HL-60 (cell line): ENCODE data around the gene LPCAT1.

Experiments
- DNase-seq, 2 experiments: peaks; one replicate each; pipeline ENCODE4 v3.0.0-alpha.2; 2010 to 2020; ENCODE audit warnings: low read depth in 1 of 2, low spot score in 1 of 2
- H3K27ac ChIP-seq: fragments of 250-450 bp; sonication (Bioruptor Pico); replicated peaks from 2 replicates; pipeline ENCODE4 v1.5.1; 2020; ENCODE audit warnings: mild to moderate bottlenecking, moderate library complexity
- H3K27me3 ChIP-seq: fragments of 250-450 bp; sonication (Bioruptor Pico); 2 replicates; pipeline ENCODE4 v1.5.1; 2021; ENCODE audit warnings: mild to moderate bottlenecking, moderate library complexity; ENCODE audit not compliant: insufficient read depth, poor library complexity, severe bottlenecking
- H3K4me3 ChIP-seq: replicated peaks from 2 replicates; pipeline ENCODE4 v1.5.1; 2011; ENCODE audit warnings: mild to moderate bottlenecking, control low read depth, low read length; ENCODE audit not compliant: insufficient read depth
- GABPA ChIP-seq: IDR thresholded peaks from 2 replicates; pipeline ENCODE4 v1.6.1; 2012; ENCODE audit warnings: low read depth
- POLR2AphosphoS5 ChIP-seq: IDR thresholded peaks from 2 replicates; pipeline ENCODE4 v1.6.1; 2012; ENCODE audit warnings: low read depth
- SPI1 ChIP-seq: IDR thresholded peaks from 2 replicates; pipeline ENCODE4 v1.6.1; 2012; ENCODE audit warnings: low read depth, mild to moderate bottlenecking, borderline replicate concordance
- TF ChIP-seq, protein P1 (sequence below): IDR thresholded peaks from 2 replicates; pipeline ENCODE4 v1.6.1; 2012; ENCODE audit warnings: low read depth; ENCODE audit not compliant: insufficient replicate concordance
- TF ChIP-seq, protein P2 (sequence below): IDR thresholded peaks from one replicate; pipeline ENCODE4 v1.5.1; 2011; ENCODE audit warnings: low read length, control low read depth, inconsistent platforms; ENCODE audit not compliant: insufficient read depth

The LPCAT1 gene

DNA sequence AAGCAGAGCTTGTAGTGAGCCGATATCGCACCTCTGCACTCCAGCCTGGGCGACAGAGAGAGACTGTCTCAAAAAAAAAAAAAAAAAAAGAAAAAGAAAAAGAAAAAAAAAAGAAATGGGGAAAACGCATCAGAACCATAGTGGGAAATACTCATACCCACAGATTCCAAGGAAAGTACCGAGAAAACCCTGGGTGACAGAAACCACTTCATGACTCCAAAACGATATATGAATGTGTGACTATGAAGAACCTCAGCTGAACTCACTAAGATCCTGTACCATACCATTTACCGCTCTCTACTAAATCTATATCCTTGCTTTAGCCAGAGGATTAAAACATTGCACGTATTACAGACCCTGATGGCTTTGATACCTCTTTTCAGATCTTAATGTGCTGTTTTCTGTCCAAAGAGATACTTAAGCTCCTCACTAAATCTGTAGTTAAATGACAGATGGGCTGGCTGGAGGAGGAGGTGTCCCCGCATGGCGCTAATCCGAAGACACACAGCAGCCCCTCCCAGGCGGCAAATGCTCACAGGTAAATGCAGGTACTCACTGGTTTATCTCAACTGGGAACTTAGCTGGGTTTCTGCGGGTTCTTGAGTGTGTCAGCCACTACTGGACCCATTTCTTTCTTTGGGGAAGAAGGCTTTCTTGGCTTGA is 2.8 kb downstream of the LPCAT1 start:
- Histone ChIP-seq H3K27ac (no peak overlapping the region), H3K27me3 (no peaks in the 10 kb centered on the region), H3K4me3 (no peak overlapping the region)
- TF ChIP-seq POLR2AphosphoS5 (no peak), SPI1 (no peak), GABPA (no peak)
- TF ChIP-seq, protein P1, sequence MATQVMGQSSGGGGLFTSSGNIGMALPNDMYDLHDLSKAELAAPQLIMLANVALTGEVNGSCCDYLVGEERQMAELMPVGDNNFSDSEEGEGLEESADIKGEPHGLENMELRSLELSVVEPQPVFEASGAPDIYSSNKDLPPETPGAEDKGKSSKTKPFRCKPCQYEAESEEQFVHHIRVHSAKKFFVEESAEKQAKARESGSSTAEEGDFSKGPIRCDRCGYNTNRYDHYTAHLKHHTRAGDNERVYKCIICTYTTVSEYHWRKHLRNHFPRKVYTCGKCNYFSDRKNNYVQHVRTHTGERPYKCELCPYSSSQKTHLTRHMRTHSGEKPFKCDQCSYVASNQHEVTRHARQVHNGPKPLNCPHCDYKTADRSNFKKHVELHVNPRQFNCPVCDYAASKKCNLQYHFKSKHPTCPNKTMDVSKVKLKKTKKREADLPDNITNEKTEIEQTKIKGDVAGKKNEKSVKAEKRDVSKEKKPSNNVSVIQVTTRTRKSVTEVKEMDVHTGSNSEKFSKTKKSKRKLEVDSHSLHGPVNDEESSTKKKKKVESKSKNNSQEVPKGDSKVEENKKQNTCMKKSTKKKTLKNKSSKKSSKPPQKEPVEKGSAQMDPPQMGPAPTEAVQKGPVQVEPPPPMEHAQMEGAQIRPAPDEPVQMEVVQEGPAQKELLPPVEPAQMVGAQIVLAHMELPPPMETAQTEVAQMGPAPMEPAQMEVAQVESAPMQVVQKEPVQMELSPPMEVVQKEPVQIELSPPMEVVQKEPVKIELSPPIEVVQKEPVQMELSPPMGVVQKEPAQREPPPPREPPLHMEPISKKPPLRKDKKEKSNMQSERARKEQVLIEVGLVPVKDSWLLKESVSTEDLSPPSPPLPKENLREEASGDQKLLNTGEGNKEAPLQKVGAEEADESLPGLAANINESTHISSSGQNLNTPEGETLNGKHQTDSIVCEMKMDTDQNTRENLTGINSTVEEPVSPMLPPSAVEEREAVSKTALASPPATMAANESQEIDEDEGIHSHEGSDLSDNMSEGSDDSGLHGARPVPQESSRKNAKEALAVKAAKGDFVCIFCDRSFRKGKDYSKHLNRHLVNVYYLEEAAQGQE = no peak
- TF ChIP-seq, protein P2, sequence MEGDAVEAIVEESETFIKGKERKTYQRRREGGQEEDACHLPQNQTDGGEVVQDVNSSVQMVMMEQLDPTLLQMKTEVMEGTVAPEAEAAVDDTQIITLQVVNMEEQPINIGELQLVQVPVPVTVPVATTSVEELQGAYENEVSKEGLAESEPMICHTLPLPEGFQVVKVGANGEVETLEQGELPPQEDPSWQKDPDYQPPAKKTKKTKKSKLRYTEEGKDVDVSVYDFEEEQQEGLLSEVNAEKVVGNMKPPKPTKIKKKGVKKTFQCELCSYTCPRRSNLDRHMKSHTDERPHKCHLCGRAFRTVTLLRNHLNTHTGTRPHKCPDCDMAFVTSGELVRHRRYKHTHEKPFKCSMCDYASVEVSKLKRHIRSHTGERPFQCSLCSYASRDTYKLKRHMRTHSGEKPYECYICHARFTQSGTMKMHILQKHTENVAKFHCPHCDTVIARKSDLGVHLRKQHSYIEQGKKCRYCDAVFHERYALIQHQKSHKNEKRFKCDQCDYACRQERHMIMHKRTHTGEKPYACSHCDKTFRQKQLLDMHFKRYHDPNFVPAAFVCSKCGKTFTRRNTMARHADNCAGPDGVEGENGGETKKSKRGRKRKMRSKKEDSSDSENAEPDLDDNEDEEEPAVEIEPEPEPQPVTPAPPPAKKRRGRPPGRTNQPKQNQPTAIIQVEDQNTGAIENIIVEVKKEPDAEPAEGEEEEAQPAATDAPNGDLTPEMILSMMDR = no peak
- no peak for DNase-seq

DNA sequence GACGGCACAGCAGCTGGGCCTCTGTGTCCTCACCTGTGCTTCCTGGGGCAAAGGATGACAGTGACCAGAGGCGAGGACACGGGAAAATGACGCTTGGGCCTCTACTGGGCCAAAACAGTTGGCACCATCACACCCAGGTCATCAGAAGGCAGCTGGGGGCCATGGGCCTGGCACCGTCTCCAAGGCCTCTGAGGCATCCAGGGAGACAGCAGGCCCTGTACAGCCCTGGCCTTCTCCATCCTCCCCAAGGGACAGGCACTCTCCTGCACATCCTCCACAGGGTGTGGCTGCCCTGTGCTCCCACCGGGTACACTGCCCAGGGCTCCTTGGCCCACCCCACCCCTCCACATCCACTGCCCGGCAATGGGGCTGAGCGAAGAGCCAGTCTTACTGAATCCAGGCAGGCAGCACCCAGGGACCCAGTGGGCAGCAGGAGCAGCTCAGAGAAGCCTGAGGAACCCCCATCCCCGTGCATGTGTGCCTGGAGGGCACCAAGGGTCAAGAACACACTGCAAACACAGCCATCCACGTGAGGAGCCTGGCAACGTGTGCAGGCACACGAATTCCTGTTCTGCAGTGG is 4.0 kb downstream of the LPCAT1 start:
- Histone ChIP-seq H3K4me3 (no peak overlapping the region), H3K27ac (no peak overlapping the region), H3K27me3 (no peaks in the 10 kb centered on the region)
- no peak for DNase-seq
- TF ChIP-seq SPI1 = no peak
- no peak for TF ChIP-seq GABPA
- TF ChIP-seq, protein P2 = no peak
- TF ChIP-seq, protein P1 = no peak
- no peak for TF ChIP-seq POLR2AphosphoS5

DNA sequence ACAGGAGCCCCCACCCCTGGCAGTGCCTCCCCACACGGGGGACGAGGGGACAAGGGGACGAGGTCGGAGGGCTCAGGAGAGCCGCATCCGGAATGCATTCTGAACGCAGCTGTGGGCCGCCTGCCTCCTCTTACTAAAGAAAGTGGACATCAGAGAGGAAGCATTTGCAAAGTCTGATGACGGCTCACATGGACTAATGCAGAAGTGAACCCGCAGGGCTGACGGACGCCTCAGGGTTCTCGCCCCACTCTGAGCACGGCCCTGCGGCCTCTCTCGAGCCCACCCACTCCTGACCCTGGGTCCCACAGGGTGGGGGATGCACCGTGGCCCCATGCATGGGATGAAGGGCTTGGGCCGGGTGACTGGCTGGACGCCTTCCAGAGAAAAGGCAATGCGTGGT is 5.9 kb downstream of the LPCAT1 start:
- Histone ChIP-seq H3K27ac (no peak overlapping the region), H3K27me3 (no peaks in the 10 kb centered on the region), H3K4me3 (no peak overlapping the region)
- TF ChIP-seq, protein P2 = no peak
- TF ChIP-seq POLR2AphosphoS5 = no peak
- DNase-seq = no peak
